ENCODE results near the gene GSE1.

DNA sequence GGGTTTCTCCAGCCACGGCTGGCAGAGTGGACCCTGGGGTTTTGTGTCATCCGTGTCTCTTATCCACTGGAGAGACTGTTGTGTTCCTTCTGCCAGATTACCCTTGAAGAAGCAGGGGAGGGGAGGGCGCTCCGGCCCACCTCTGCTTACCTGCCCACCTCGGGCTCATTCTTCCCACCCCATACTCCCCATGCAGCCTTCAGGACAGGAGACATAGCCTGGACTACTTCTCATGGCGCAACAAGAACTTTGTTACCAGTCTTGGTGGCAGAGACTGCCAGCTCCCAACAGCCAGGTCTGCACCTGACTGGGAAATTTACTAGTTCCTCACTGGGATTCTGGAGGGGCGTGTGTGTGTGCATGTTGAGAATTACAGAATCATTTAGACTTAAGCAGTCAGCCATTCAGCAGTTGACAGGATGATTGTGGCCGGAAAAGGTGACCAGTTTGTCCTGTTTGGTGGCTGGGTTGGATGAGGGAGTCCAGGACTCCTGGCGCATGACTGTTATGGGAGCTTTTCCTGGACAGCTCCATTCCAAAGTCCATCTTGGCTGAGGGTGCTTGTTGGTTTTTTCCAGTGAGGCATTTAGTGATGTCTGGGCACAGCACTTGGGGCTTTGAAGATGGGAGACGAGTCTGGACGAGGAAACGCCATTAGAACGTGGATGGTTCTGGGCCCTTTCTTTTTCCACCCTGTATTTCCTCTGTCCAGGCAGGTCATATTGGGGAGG lies 8.7 kb downstream of the GSE1 start:
- TF ChIP-seq, protein P1, sequence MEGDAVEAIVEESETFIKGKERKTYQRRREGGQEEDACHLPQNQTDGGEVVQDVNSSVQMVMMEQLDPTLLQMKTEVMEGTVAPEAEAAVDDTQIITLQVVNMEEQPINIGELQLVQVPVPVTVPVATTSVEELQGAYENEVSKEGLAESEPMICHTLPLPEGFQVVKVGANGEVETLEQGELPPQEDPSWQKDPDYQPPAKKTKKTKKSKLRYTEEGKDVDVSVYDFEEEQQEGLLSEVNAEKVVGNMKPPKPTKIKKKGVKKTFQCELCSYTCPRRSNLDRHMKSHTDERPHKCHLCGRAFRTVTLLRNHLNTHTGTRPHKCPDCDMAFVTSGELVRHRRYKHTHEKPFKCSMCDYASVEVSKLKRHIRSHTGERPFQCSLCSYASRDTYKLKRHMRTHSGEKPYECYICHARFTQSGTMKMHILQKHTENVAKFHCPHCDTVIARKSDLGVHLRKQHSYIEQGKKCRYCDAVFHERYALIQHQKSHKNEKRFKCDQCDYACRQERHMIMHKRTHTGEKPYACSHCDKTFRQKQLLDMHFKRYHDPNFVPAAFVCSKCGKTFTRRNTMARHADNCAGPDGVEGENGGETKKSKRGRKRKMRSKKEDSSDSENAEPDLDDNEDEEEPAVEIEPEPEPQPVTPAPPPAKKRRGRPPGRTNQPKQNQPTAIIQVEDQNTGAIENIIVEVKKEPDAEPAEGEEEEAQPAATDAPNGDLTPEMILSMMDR (IDR thresholded peaks at IDR 0.05) = no peak
- TF ChIP-seq POLR2A (IDR thresholded peaks at IDR 0.05) = no peak

All from testis (tissue), 2 donors.